HEK293T (cell line): ENCODE results near the gene RASSF8.

Experiments used
- ARNT ChIP-seq: fragments of 450-650 bp; IDR thresholded peaks from 2 replicates; pipeline ENCODE4 v1.6.1; 2017; ENCODE audit warnings: mild to moderate bottlenecking
- BHLHE40 ChIP-seq: fragments of 450-650 bp; IDR thresholded peaks from 2 replicates; pipeline ENCODE4 v1.6.1; 2016; ENCODE audit warnings: mild to moderate bottlenecking, moderate library complexity, borderline replicate concordance
- ELF4 ChIP-seq: fragments of 450-650 bp; IDR thresholded peaks from 2 replicates; pipeline ENCODE4 v1.6.1; 2017; ENCODE audit warnings: antibody characterized with exemption
- FOXA1 ChIP-seq: fragments of 450-650 bp; IDR thresholded peaks from 2 replicates; pipeline ENCODE4 v1.6.1; 2016; ENCODE audit warnings: mild to moderate bottlenecking
- FOXK2 ChIP-seq: fragments of 450-650 bp; IDR thresholded peaks from 2 replicates; pipeline ENCODE4 v1.6.1; 2016; ENCODE audit warnings: mild to moderate bottlenecking
- FOXM1 ChIP-seq: fragments of 450-650 bp; IDR thresholded peaks from 2 replicates; pipeline ENCODE4 v1.6.1; 2017; ENCODE audit warnings: mild to moderate bottlenecking, borderline replicate concordance
- L3MBTL2 ChIP-seq: fragments of 450-650 bp; conservative IDR thresholded peaks from 2 replicates; pipeline ENCODE4 v1.6.1; 2016; ENCODE audit warnings: mild to moderate bottlenecking
- LEF1 ChIP-seq: fragments of 450-650 bp; IDR thresholded peaks from 2 replicates; pipeline ENCODE4 v1.6.1; 2017; ENCODE audit warnings: mild to moderate bottlenecking, borderline replicate concordance
- NFRKB ChIP-seq: fragments of 450-650 bp; IDR thresholded peaks from 2 replicates; pipeline ENCODE4 v1.6.1; 2016; ENCODE audit warnings: mild to moderate bottlenecking, moderate library complexity
- PKNOX1 ChIP-seq: fragments of 450-650 bp; IDR thresholded peaks from 2 replicates; pipeline ENCODE4 v1.6.1; 2016
- SP1 ChIP-seq: fragments of 450-650 bp; IDR thresholded peaks from 2 replicates; pipeline ENCODE4 v1.6.1; 2017
- TARDBP ChIP-seq: fragments of 450-650 bp; IDR thresholded peaks from 2 replicates; pipeline ENCODE4 v1.6.1; 2016

DNA sequence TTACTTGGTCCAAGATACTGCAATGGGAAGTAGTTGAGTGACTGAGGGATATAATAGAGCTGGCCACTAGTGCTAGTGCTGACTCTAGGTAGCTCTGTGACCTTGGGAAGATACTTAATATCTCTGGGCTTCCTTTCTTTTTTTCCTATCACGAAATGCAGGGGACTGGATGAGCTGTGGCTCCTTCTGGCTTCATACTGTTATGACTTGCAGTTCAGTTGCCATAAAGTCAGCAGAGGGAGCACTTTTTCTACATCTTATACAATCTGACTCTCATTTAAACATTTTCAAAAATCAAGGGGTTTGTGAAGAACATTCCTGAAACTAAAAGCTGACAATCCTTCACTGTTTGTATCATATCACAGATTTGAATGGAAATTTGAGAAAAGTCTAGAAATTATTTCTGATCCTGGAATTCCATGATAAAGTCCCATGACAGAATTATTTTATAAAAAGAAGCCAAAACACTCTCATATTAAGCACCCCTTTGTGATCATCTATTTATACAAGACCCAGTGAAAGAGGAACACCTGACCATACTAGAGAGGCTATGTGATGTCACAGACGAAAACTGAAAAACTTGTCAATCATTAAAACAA is 161.0 kb downstream of the RASSF8 start:
- TF ChIP-seq TARDBP, result no peak
- TF ChIP-seq FOXK2, result no peak
- no peak for TF ChIP-seq SP1
- TF ChIP-seq L3MBTL2, result no peak
- no peak for TF ChIP-seq PKNOX1
- no peak for TF ChIP-seq ELF4
- no peak for TF ChIP-seq BHLHE40
- no peak for TF ChIP-seq ARNT
- TF ChIP-seq NFRKB, result no peak
- no peak for TF ChIP-seq FOXA1
- no peak for TF ChIP-seq LEF1
- TF ChIP-seq FOXM1, result no peak
